Adrenal gland (tissue), 12 donors: ENCODE data around the gene CENPU. TPM values are rescaled to one million over a fixed set of nuclear protein-coding genes. Genes with fewer than 3 reads are reported as not detected.

Source experiments
- DNase-seq, 7 donors: peaks; one replicate each; pipeline ENCODE4 v3.0.0-alpha.2; 2019 to 2020
- H3K27ac ChIP-seq, 5 donors: fragments of 200-600 bp; sonication (generic) in 4 of 5; 1 replicate in 3 of 5; 2 replicates in 2 of 5; pipeline versions ENCODE4 v1.5.1 to v1.8.0; 2016 to 2020; ENCODE audit warnings: mild to moderate bottlenecking in 1 of 5
- H3K27me3 ChIP-seq: fragments of 200-600 bp; 2 replicates; pipeline ENCODE4 v1.8.0; 2021
- H3K36me3 ChIP-seq, 2 donors: fragments of 200-600 bp; replicated peaks in 1 of 2; 1 replicate in 1 of 2; 2 replicates in 1 of 2; pipeline versions ENCODE4 v1.5.1 to v1.8.0; 2018 to 2022
- H3K4me1 ChIP-seq, 2 donors: fragments of 200-600 bp; replicated peaks in 1 of 2; 1 replicate in 1 of 2; 2 replicates in 1 of 2; pipeline versions ENCODE4 v1.5.1 to v1.8.0; 2018 to 2021
- H3K4me3 ChIP-seq, 4 donors: fragments of 200-600 bp; sonication (generic) in 3 of 4; one replicate each; pipeline ENCODE4 v1.5.1; 2016 to 2018
- H3K9me3 ChIP-seq, 3 donors: fragments of 200-600 bp; sonication (generic) in 1 of 3; replicated peaks in 1 of 3; 1 replicate in 2 of 3; 2 replicates in 1 of 3; pipeline versions ENCODE4 v1.5.1 to v1.8.0; 2016 to 2021
- POLR2A ChIP-seq, 2 donors: fragments of 450-650 bp; IDR thresholded peaks; one replicate each; pipeline ENCODE4 v1.6.1; 2017; ENCODE audit warnings: antibody characterized with exemption in 2 of 2, mild to moderate bottlenecking in 2 of 2, moderate library complexity in 1 of 2
- WGBS, 4 donors: extraction: QIAGEN DNeasy Blood & Tissue Kit in 2 of 4; methylation state at CpG; one replicate each; pipeline versions ENCODE4 v1.1.5 to v1.1.7; 2013 to 2017; 5-methylcytosine and 5-hydroxymethylcytosine counted together
- intact Hi-C, 2 donors: fragments of 100-400 bp; cut with DNase I; formaldehyde crosslinking; loops; one replicate each; pipeline versions ENCODE4 v1.14.1 to v1.15.0; 2022 to 2023
- polyA plus RNA-seq, 3 donors: library from polyadenylated mRNA; stranded (reverse); fragments of 200-250 nt in 2 of 3; fragments of 350-450 nt in 1 of 3; fragmentation: Illumina TruSeq in 1 of 3; extraction: RNeasy Lipid Tissue Mini Kit (QIAGEN cat#74804) in 1 of 3; gene quantifications; one replicate each; pipeline ENCODE4 v1.2.3, GENCODE V29; 2013 to 2014
- total RNA-seq, 9 donors: library from RNA; depleted of rRNA in 4 of 9; stranded (reverse); fragments of >200 nt in 4 of 9; fragments of 120-200 nt in 1 of 9; fragmentation: NEBNext Ultra II Directional in 1 of 9; extraction: Animal tissue kit (Norgen Biotek cat#: 25700) in 1 of 9; gene quantifications; one replicate each; pipeline versions ENCODE4 v1.1.0 to v1.2.4, GENCODE V29; 2013 to 2023
- TF ChIP-seq, protein P1 (sequence below), 6 experiments: fragments of 450-650 bp in 4 of 6; fragments of 200-600 bp in 2 of 6; sonication (generic) in 1 of 6; IDR thresholded peaks; 1 replicate in 5 of 6; 2 replicates in 1 of 6; pipeline versions ENCODE4 v1.5.1 to v1.8.0; 2016 to 2021; ENCODE audit warnings: antibody characterized with exemption in 6 of 6, mild to moderate bottlenecking in 2 of 6, moderate library complexity in 1 of 6
- donor health status: healthy with polysubstance abuse.
- donor health status: Bipolar disorder and iron deficiency.
- donor health status: DM: yes; HTN: yes; CAD: no.
- donor health status: DM: no; HTN: no; CAD: no.
- donor health status: DM: no; HTN: no; CAD: no.
- donor health status: DM: yes; HTN: yes; CAD: no.

Gene CENPU
- total and polyA plus RNA-seq, 12 donors: 0.97 to 15.6 (median 2.9) TPM

- Histone ChIP-seq H3K9me3 (no peaks in the 10 kb centered on the region), H3K27ac (no peak overlapping the region), H3K4me1 (no peaks in the 10 kb centered on the region), H3K36me3 (peaks cover 0 to 24% of the 10 kb centered on the region in 2 donors), H3K27me3 (no peaks in the 10 kb centered on the region), H3K4me3 (no peak overlapping the region)
- DNase-seq: no peak
- intact Hi-C loops: no loop called here
- WGBS, 4 donors: 95 to 98% (median 96%) methylated on average over 5 of the region's 5 CpGs
- TF ChIP-seq, protein P1, sequence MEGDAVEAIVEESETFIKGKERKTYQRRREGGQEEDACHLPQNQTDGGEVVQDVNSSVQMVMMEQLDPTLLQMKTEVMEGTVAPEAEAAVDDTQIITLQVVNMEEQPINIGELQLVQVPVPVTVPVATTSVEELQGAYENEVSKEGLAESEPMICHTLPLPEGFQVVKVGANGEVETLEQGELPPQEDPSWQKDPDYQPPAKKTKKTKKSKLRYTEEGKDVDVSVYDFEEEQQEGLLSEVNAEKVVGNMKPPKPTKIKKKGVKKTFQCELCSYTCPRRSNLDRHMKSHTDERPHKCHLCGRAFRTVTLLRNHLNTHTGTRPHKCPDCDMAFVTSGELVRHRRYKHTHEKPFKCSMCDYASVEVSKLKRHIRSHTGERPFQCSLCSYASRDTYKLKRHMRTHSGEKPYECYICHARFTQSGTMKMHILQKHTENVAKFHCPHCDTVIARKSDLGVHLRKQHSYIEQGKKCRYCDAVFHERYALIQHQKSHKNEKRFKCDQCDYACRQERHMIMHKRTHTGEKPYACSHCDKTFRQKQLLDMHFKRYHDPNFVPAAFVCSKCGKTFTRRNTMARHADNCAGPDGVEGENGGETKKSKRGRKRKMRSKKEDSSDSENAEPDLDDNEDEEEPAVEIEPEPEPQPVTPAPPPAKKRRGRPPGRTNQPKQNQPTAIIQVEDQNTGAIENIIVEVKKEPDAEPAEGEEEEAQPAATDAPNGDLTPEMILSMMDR (IDR thresholded peaks at IDR 0.05): no peak
- no peak for TF ChIP-seq POLR2A (IDR thresholded peaks at IDR 0.05)
Measured at GRCh38 chr4:184675018-184675417, 58.9 kb downstream of the CENPU start.

DNA sequence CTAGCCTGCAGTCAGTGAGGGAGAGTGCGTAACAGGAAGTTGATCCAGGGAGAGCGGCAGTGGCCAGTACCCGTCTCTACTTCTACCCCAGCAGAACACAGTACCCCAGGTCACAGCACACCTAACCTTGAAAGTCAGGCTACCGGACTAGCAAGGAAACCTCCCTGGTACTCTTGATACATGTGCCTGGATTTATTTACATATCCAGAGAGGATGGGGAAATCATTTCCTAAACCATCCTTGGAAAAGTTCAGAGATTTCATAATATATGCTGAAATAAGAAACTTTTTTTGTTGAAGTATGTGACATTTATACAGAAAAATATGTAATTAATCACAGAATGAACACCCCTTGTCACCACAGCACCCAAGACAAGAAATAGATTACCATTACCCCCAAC lies 59.9 kb downstream of the CENPU start:
- no peak for DNase-seq
- Histone ChIP-seq H3K27ac (no peak overlapping the region), H3K4me3 (no peak overlapping the region), H3K36me3 (peaks cover 0 to 33% of the 10 kb centered on the region in 2 donors), H3K27me3 (no peaks in the 10 kb centered on the region), H3K9me3 (no peaks in the 10 kb centered on the region), H3K4me1 (no peaks in the 10 kb centered on the region)
- intact Hi-C loops: no loop called here
- 88 to 100% (median 94%) methylated on average over 4 of the region's 4 CpGs for WGBS, 4 donors
- TF ChIP-seq, protein P1 (IDR thresholded peaks at IDR 0.05): no peak
- TF ChIP-seq POLR2A (IDR thresholded peaks at IDR 0.05): no peak

DNA sequence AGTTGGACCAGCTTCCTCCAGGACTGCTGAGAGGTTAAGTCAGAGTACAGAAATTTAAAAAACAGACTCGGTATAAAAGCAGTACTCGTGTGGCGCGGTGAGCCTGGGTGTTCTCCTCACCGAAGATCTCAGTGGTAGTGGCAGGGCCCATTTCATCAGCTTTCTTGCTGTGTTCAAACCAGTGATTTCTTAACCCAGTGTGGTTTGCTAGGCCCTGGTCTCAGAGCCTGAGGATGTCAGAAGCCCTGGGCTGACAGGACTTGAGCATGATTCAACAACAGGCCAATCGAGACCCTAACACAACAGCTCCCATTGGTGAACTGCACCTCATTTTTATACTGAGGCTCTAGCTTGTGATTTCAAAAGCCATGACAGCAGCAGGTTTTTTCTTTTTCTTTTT lies 61.2 kb downstream of the CENPU start:
- TF ChIP-seq, protein P1 (IDR thresholded peaks at IDR 0.05): no peak
- TF ChIP-seq POLR2A (IDR thresholded peaks at IDR 0.05): no peak
- H3K9me3 ChIP-seq: no peaks in the 10 kb centered on the region
- WGBS, 4 donors: 92 to 97% (median 95%) methylated on average over 6 of the region's 6 CpGs
- no peak overlapping the region for H3K27ac ChIP-seq
- H3K27me3 ChIP-seq: no peaks in the 10 kb centered on the region
- H3K4me3 ChIP-seq: no peak overlapping the region
- peaks cover 0 to 32% of the 10 kb centered on the region in 2 donors for H3K36me3 ChIP-seq
- DNase-seq: no peak
- H3K4me1 ChIP-seq: no peaks in the 10 kb centered on the region
- intact Hi-C loops: no loop called here

DNA sequence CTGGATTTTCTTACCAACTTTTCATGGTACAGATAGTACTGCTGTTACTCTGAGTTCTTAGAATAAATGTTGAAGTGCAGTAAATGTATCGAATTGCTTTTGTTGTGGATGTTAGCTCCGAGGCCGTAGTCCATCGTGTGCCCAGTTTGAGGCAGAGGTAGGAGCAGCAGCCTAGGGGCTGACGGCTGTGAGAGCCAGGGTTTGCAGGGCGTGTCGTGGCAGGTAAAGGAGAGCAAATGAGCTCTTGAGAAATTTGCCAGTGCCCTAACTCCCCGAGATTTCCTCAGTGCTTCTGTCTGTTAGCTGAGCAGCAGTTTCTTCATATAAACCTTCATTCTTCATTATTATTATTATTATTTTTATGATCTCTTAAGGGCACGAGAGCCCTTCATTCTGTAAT lies 62.8 kb downstream of the CENPU start:
- TF ChIP-seq POLR2A (IDR thresholded peaks at IDR 0.05): no peak
- TF ChIP-seq, protein P1 (IDR thresholded peaks at IDR 0.05): no peak
- H3K4me1 ChIP-seq: peaks cover 0 to 3% of the 10 kb centered on the region in 2 donors
- intact Hi-C loops: no loop called here
- no peak overlapping the region for H3K4me3 ChIP-seq
- H3K36me3 ChIP-seq: peaks cover 0 to 32% of the 10 kb centered on the region in 2 donors
- H3K27me3 ChIP-seq: no peaks in the 10 kb centered on the region
- no peaks in the 10 kb centered on the region for H3K9me3 ChIP-seq
- H3K27ac ChIP-seq: no peak overlapping the region
- DNase-seq: no peak
- 90 to 96% (median 94%) methylated on average over 9 of the region's 9 CpGs for WGBS, 4 donors
